CD4-positive, alpha-beta T cell (primary cell): ENCODE results near the gene AKR1D1. TPM values are rescaled to one million over a fixed set of nuclear protein-coding genes. Genes with fewer than 3 reads are reported as not detected.

Source experiments
- ATAC-seq: fragments of 200-7000 bp; cut with Tn5 transposase; one replicate; pipeline ENCODE4 v1.10.0; 2022; ENCODE audit warnings: mild to moderate bottlenecking; ENCODE audit not compliant: poor library complexity
- CTCF ChIA-PET: fragments of 350-600 bp; sonication (Branson Sonifier 250); formaldehyde crosslinking; loops from one replicate; lab custom pipeline; 2021; ENCODE audit warnings: antibody characterized with exemption, inconsistent platforms; lab: Charles Lee
- POLR2A ChIA-PET: fragments of 350-600 bp; sonication (Branson Sonifier 250); formaldehyde crosslinking; loops from one replicate; lab custom pipeline; 2021; ENCODE audit warnings: antibody characterized with exemption, inconsistent platforms; lab: Charles Lee
- DNase-seq, 14 experiments: peaks; one replicate each; pipeline ENCODE4 v3.0.0-alpha.2; 2013 to 2020; ENCODE audit warnings: mixed read lengths in 2 of 14
- H3K27ac ChIP-seq, 2 donors: one replicate each; pipeline versions ENCODE4 v1.5.1 to v1.7.0; 2013; ENCODE audit warnings: low read length in 2 of 2, low read depth in 1 of 2, mild to moderate bottlenecking in 1 of 2
- H3K27me3 ChIP-seq, 2 experiments: 1 replicate in 1 of 2; 2 replicates in 1 of 2; pipeline versions ENCODE4 v1.6.1 to v1.7.0; 2013; ENCODE audit warnings: low read length in 2 of 2, control low read depth in 1 of 2, mild to moderate bottlenecking in 1 of 2, moderate library complexity in 1 of 2; ENCODE audit not compliant: insufficient read depth in 2 of 2, control insufficient read depth in 1 of 2
- H3K36me3 ChIP-seq: one replicate; pipeline ENCODE4 v1.6.1; 2013; ENCODE audit warnings: low read length, control low read depth; ENCODE audit not compliant: insufficient read depth
- H3K4me1 ChIP-seq: one replicate; pipeline ENCODE4 v1.6.1; 2013; ENCODE audit warnings: low read length, control low read depth; ENCODE audit not compliant: insufficient read depth
- H3K4me3 ChIP-seq: one replicate; pipeline ENCODE4 v1.5.1; 2013; ENCODE audit warnings: mild to moderate bottlenecking, low read length, moderate library complexity
- H3K9me3 ChIP-seq, 2 experiments: 1 replicate in 1 of 2; 2 replicates in 1 of 2; pipeline versions ENCODE4 v1.6.1 to v1.7.0; 2013; ENCODE audit warnings: low read length in 2 of 2, mild to moderate bottlenecking in 2 of 2, control low read depth in 1 of 2, moderate library complexity in 1 of 2; ENCODE audit not compliant: control insufficient read depth in 1 of 2, insufficient read depth in 1 of 2
- H3K27ac Mint-ChIP-seq: one replicate; pipeline ENCODE4 v1.8.0; 2020; ENCODE audit warnings: mixed read lengths
- H3K27me3 Mint-ChIP-seq: one replicate; pipeline ENCODE4 v1.8.0; 2021; ENCODE audit warnings: mixed read lengths
- H3K36me3 Mint-ChIP-seq: one replicate; pipeline ENCODE4 v1.8.0; 2021; ENCODE audit warnings: low read depth, mixed read lengths
- H3K4me1 Mint-ChIP-seq: one replicate; pipeline ENCODE4 v1.8.0; 2021; ENCODE audit warnings: low read depth, mixed read lengths
- H3K4me3 Mint-ChIP-seq: one replicate; pipeline ENCODE4 v1.8.0; 2020; ENCODE audit warnings: mild to moderate bottlenecking, mixed read lengths
- H3K9me3 Mint-ChIP-seq: one replicate; pipeline ENCODE4 v1.8.0; 2020; ENCODE audit warnings: mixed read lengths
- CTCF ChIP-seq: fragments of 200-600 bp; IDR thresholded peaks from one replicate; pipeline ENCODE4 v1.8.0; 2022; ENCODE audit warnings: antibody characterized with exemption, mild to moderate bottlenecking
- intact Hi-C, 2 experiments: fragments of 100-400 bp; cut with DNase I in 1 of 2; cut with micrococcal nuclease in 1 of 2; formaldehyde crosslinking; loops; one replicate each; pipeline versions ENCODE4 v1.15.1 to v1.9.0; 2023 to 2025; cut with DNase I, micrococcal nuclease
- total RNA-seq, 174 experiments: library from RNA in 2 of 174; stranded (reverse) in 2 of 174; gene quantifications; one replicate each; pipeline ENCODE4 v1.2.3 and lab custom pipeline; 2021 to 2026

The AKR1D1 gene
- total RNA-seq, 2 experiments from 2014 or later: not detected

- no peak for DNase-seq
- no peaks in the 10 kb centered on the region for H3K27me3 ChIP-seq
- H3K27ac ChIP-seq: no peak overlapping the region
- no peaks in the 10 kb centered on the region for H3K4me1 ChIP-seq
- H3K4me3 ChIP-seq: no peak overlapping the region
- ATAC-seq: no peak
- no peaks in the 10 kb centered on the region for H3K36me3 ChIP-seq
- CTCF ChIA-PET: no interaction called here
- no peaks in the 10 kb centered on the region for H3K36me3 Mint-ChIP-seq
- peaks cover 9% of the 10 kb centered on the region for H3K9me3 Mint-ChIP-seq
- no peak overlapping the region for H3K4me3 Mint-ChIP-seq
- no peaks in the 10 kb centered on the region for H3K9me3 ChIP-seq
- no peaks in the 10 kb centered on the region for H3K4me1 Mint-ChIP-seq
- peaks cover 10% of the 10 kb centered on the region for H3K27me3 Mint-ChIP-seq
- POLR2A ChIA-PET: no interaction called here
- intact Hi-C loops: no loop called here
- no peak overlapping the region for H3K27ac Mint-ChIP-seq
- TF ChIP-seq CTCF: no peak
These were observed 5.4 kb upstream of the AKR1D1 start for GRCh38 chr7:138070908-138071307.

GRCh38 chr7:138072726-138073125 lies 3.5 kb upstream of the AKR1D1 start:
- Mint-ChIP-seq H3K4me1 (no peaks in the 10 kb centered on the region), H3K27me3 (peaks cover 7% of the 10 kb centered on the region), H3K4me3 (no peak overlapping the region), H3K27ac (no peak overlapping the region), H3K36me3 (no peaks in the 10 kb centered on the region), H3K9me3 (peaks cover 10% of the 10 kb centered on the region)
- Histone ChIP-seq H3K36me3 (no peaks in the 10 kb centered on the region), H3K27me3 (no peaks in the 10 kb centered on the region), H3K9me3 (no peaks in the 10 kb centered on the region), H3K4me1 (no peaks in the 10 kb centered on the region), H3K27ac (no peak overlapping the region), H3K4me3 (no peak overlapping the region)
- DNase-seq (no peak), ATAC-seq (no peak)
- ChIA-PET CTCF (no interaction called here), POLR2A (no interaction called here)
- TF ChIP-seq CTCF: no peak
- intact Hi-C loops: loop anchor here in 1 of 2 experiments (1.0 kb wide), 1 partner anchor 14 kb away; no protein-coding TSS in a partner anchor

- H3K9me3 Mint-ChIP-seq: peaks cover 10% of the 10 kb centered on the region
- TF ChIP-seq CTCF: no peak
- CTCF ChIA-PET: no interaction called here
- DNase-seq (no peak), ATAC-seq (no peak)
- no peaks in the 10 kb centered on the region for H3K36me3 ChIP-seq
- H3K27ac Mint-ChIP-seq: no peak overlapping the region
- H3K4me1 Mint-ChIP-seq: no peaks in the 10 kb centered on the region
- H3K4me3 ChIP-seq: no peak overlapping the region
- H3K4me3 Mint-ChIP-seq: no peak overlapping the region
- H3K4me1 ChIP-seq: no peaks in the 10 kb centered on the region
- no peak overlapping the region for H3K27ac ChIP-seq
- intact Hi-C loops: no loop called here
- no peaks in the 10 kb centered on the region for H3K36me3 Mint-ChIP-seq
- H3K27me3 Mint-ChIP-seq: no peaks in the 10 kb centered on the region
- H3K27me3 ChIP-seq: no peaks in the 10 kb centered on the region
- POLR2A ChIA-PET: no interaction called here
- H3K9me3 ChIP-seq: no peaks in the 10 kb centered on the region
These were observed 2.1 kb upstream of the AKR1D1 start for GRCh38 chr7:138074121-138074520.
